Parathyroid adenoma (tissue), 2 donors: Measurements from ENCODE around the gene TXNRD3.

Experiments used
- H2AFZ ChIP-seq: fragments of 300-600 bp; sonication (generic); one replicate; pipeline ENCODE4 v1.7.0; 2017; ENCODE audit warnings: antibody characterized with exemption, mild to moderate bottlenecking
- H3K27ac ChIP-seq: fragments of 300-600 bp; sonication (generic); one replicate; pipeline ENCODE4 v1.7.0; 2017
- H3K27me3 ChIP-seq: fragments of 300-600 bp; sonication (generic); one replicate; pipeline ENCODE4 v1.7.0; 2017; ENCODE audit warnings: low read length; ENCODE audit not compliant: control insufficient read depth, insufficient read depth
- H3K36me3 ChIP-seq: fragments of 300-600 bp; sonication (generic); one replicate; pipeline ENCODE4 v1.7.0; 2017; ENCODE audit warnings: low read length; ENCODE audit not compliant: control insufficient read depth, insufficient read depth
- H3K4me1 ChIP-seq: fragments of 300-600 bp; sonication (generic); one replicate; pipeline ENCODE4 v1.7.0; 2017; ENCODE audit warnings: control low read depth
- H3K4me2 ChIP-seq: fragments of 300-600 bp; sonication (generic); one replicate; pipeline ENCODE4 v1.7.0; 2017; ENCODE audit warnings: low read length
- H3K4me3 ChIP-seq: fragments of 300-600 bp; sonication (generic); one replicate; pipeline ENCODE4 v1.7.0; 2017; ENCODE audit warnings: low read depth, low read length
- H3K79me2 ChIP-seq: fragments of 300-600 bp; sonication (generic); one replicate; pipeline ENCODE4 v1.7.0; 2017; ENCODE audit warnings: control low read depth
- H3K9ac ChIP-seq: fragments of 300-600 bp; sonication (generic); one replicate; pipeline ENCODE4 v1.7.0; 2017; ENCODE audit warnings: mild to moderate bottlenecking
- H3K9me3 ChIP-seq: fragments of 300-600 bp; sonication (generic); one replicate; pipeline ENCODE4 v1.7.0; 2017; ENCODE audit warnings: low read length; ENCODE audit not compliant: control insufficient read depth
- CTCF ChIP-seq: fragments of 300-600 bp; sonication (generic); IDR thresholded peaks from one replicate; pipeline ENCODE4 v1.7.0; 2017; ENCODE audit warnings: antibody characterized with exemption, mild to moderate bottlenecking
- donor health status: primary hyperparathyroidism.

TXNRD3 gene

GRCh38 chr3:126656371-126657134 is 1.6 kb upstream of the TXNRD3 start:
- Histone ChIP-seq H2AFZ (no peak overlapping the region), H3K27ac (no peak overlapping the region), H3K9ac (no peak overlapping the region), H3K27me3 (no peaks in the 10 kb centered on the region), H3K36me3 (no peaks in the 10 kb centered on the region), H3K4me3 (no peak overlapping the region), H3K4me2 (no peak overlapping the region), H3K9me3 (no peaks in the 10 kb centered on the region), H3K79me2 (no peaks in the 10 kb centered on the region), H3K4me1 (no peaks in the 10 kb centered on the region)
- no peak for TF ChIP-seq CTCF

GRCh38 chr3:126655887-126656286 is 963 bp upstream of the TXNRD3 start:
- no peaks in the 10 kb centered on the region for H3K9me3 ChIP-seq
- H3K4me1 ChIP-seq = no peaks in the 10 kb centered on the region
- no peak for TF ChIP-seq CTCF
- no peak overlapping the region for H2AFZ ChIP-seq
- no peak overlapping the region for H3K9ac ChIP-seq
- H3K79me2 ChIP-seq = no peaks in the 10 kb centered on the region
- no peak overlapping the region for H3K4me2 ChIP-seq
- no peaks in the 10 kb centered on the region for H3K36me3 ChIP-seq
- H3K4me3 ChIP-seq = no peak overlapping the region
- no peaks in the 10 kb centered on the region for H3K27me3 ChIP-seq
- H3K27ac ChIP-seq = no peak overlapping the region

GRCh38 chr3:126649556-126650092 is 5.3 kb downstream of the TXNRD3 start:
- Histone ChIP-seq H3K4me2 (no peak overlapping the region), H2AFZ (no peak overlapping the region), H3K4me1 (no peaks in the 10 kb centered on the region), H3K9me3 (no peaks in the 10 kb centered on the region), H3K4me3 (no peak overlapping the region), H3K27ac (no peak overlapping the region), H3K36me3 (no peaks in the 10 kb centered on the region), H3K9ac (no peak overlapping the region), H3K27me3 (no peaks in the 10 kb centered on the region), H3K79me2 (no peaks in the 10 kb centered on the region)
- no peak for TF ChIP-seq CTCF

GRCh38 chr3:126646674-126647073 is 8.2 kb downstream of the TXNRD3 start:
- no peak overlapping the region for H3K9ac ChIP-seq

More at GRCh38 chr3:126646674-126647073, 8.2 kb downstream of the TXNRD3 start:
- Histone ChIP-seq H3K79me2 (no peaks in the 10 kb centered on the region), H3K27me3 (no peaks in the 10 kb centered on the region), H3K4me1 (no peaks in the 10 kb centered on the region), H3K27ac (no peak overlapping the region), H3K4me2 (no peak overlapping the region), H3K9me3 (no peaks in the 10 kb centered on the region), H3K4me3 (no peak overlapping the region), H3K36me3 (no peaks in the 10 kb centered on the region), H2AFZ (no peak overlapping the region)
- no peak for TF ChIP-seq CTCF
